K562 (cell line): ENCODE results near the gene LYST. TPM values are rescaled to one million over a fixed set of nuclear protein-coding genes. Genes with fewer than 3 reads are reported as not detected.
A peak's percentile ranks its signal among the peaks of the same experiment; 100 is the strongest.

Source experiments
- CBFA2T2 ChIP-seq: fragments of 450-650 bp; conservative IDR thresholded peaks from 2 replicates; pipeline ENCODE4 v1.6.1; 2017; ENCODE audit warnings: mild to moderate bottlenecking
- CREB1 ChIP-seq, 2 experiments: sonication (generic) in 1 of 2; formaldehyde crosslinking in 1 of 2; IDR thresholded peaks; 2 replicates each; pipeline versions ENCODE4 v1.6.1 to v1.8.0; 2012 to 2022; ENCODE audit warnings: inconsistent platforms in 1 of 2, mild to moderate bottlenecking in 1 of 2, missing genetic modification reagents in 1 of 2, moderate library complexity in 1 of 2
- GTF2E2 ChIP-seq: fragments of 200-800 bp; sonication (Bioruptor generic); IDR thresholded peaks from 2 replicates; pipeline ENCODE4 v1.6.1; 2016; ENCODE audit warnings: missing genetic modification characterization, missing compliant biosample characterization
- ILK ChIP-seq: fragments of 450-650 bp; IDR thresholded peaks from 2 replicates; pipeline ENCODE4 v1.6.1; 2016; ENCODE audit warnings: missing genetic modification characterization, low read depth, mild to moderate bottlenecking, missing compliant biosample characterization, moderate library complexity, borderline replicate concordance
- MAFK ChIP-seq: IDR thresholded peaks from 2 replicates; pipeline ENCODE4 v1.6.1; 2011; ENCODE audit warnings: low read length, improper control_type of control experiment
- NCOA1 ChIP-seq: fragments of 450-650 bp; IDR thresholded peaks from 2 replicates; pipeline ENCODE4 v1.6.1; 2016; ENCODE audit warnings: low read depth
- NFE2L1 ChIP-seq: fragments of 450-650 bp; IDR thresholded peaks from 2 replicates; pipeline ENCODE4 v1.6.1; 2016; ENCODE audit warnings: missing genetic modification characterization, low read depth, mild to moderate bottlenecking, missing compliant biosample characterization, moderate library complexity, borderline replicate concordance
- NFIC ChIP-seq: fragments of 450-650 bp; IDR thresholded peaks from 2 replicates; pipeline ENCODE4 v1.6.1; 2017; ENCODE audit warnings: mild to moderate bottlenecking, inconsistent platforms
- OTX1 ChIP-seq: fragments of 450-650 bp; formaldehyde crosslinking; IDR thresholded peaks from 2 replicates; pipeline ENCODE4 v1.4.0; 2022; ENCODE audit warnings: mild to moderate bottlenecking
- PHF21A ChIP-seq: fragments of 450-650 bp; IDR thresholded peaks from 2 replicates; pipeline ENCODE4 v1.6.1; 2017; ENCODE audit warnings: low read depth, borderline replicate concordance
- POLR2B ChIP-seq: fragments of 450-650 bp; IDR thresholded peaks from 2 replicates; pipeline ENCODE4 v1.6.1; 2018; ENCODE audit warnings: low read depth; ENCODE audit not compliant: partially characterized antibody
- SMARCA4 ChIP-seq: fragments of 450-650 bp; IDR thresholded peaks from 2 replicates; pipeline ENCODE4 v1.6.1; 2016
- SRF ChIP-seq, 2 experiments: fragments of 250-450, 450-650 bp in 1 of 2; sonication (Bioruptor Pico) in 1 of 2; sonication (generic) in 1 of 2; formaldehyde crosslinking; IDR thresholded peaks; 2 replicates each; pipeline versions ENCODE4 v1.5.0 to v1.5.1; 2020 to 2022; ENCODE audit warnings: mild to moderate bottlenecking in 1 of 2, missing genetic modification reagents in 1 of 2
- TARDBP ChIP-seq: fragments of 450-650 bp; IDR thresholded peaks from 2 replicates; pipeline ENCODE4 v1.6.1; 2016
- TEAD1 ChIP-seq, 2 experiments: fragments of 450-650 bp in 1 of 2; sonication (generic) in 1 of 2; formaldehyde crosslinking; IDR thresholded peaks; 2 replicates each; pipeline versions ENCODE4 v1.4.0 to v1.8.0; 2020 to 2022; ENCODE audit warnings: mild to moderate bottlenecking in 2 of 2, missing genetic modification reagents in 1 of 2
- TOE1 ChIP-seq, 2 experiments: fragments of 450-650 bp in 1 of 2; sonication (generic) in 1 of 2; formaldehyde crosslinking in 1 of 2; IDR thresholded peaks; 2 replicates each; pipeline versions ENCODE4 v1.7.1 to v1.8.0; 2016 to 2022; ENCODE audit warnings: borderline replicate concordance in 2 of 2, mild to moderate bottlenecking in 2 of 2, antibody characterized with exemption in 1 of 2, inconsistent platforms in 1 of 2, low read depth in 1 of 2, missing genetic modification reagents in 1 of 2, moderate library complexity in 1 of 2
- ZC3H4 ChIP-seq: sonication (generic); formaldehyde crosslinking; IDR thresholded peaks from 2 replicates; pipeline ENCODE4 v1.9.0; 2021; ENCODE audit warnings: missing genetic modification reagents, borderline replicate concordance
- ZNF347 ChIP-seq: fragments of 450-650 bp; formaldehyde crosslinking; IDR thresholded peaks from 2 replicates; pipeline ENCODE4 v1.4.0; 2020; ENCODE audit warnings: low read depth, mild to moderate bottlenecking, moderate library complexity
- polyA plus RNA-seq, 8 experiments: library from polyadenylated mRNA; depleted of rRNA in 4 of 8; stranded (reverse) in 5 of 8; unstranded in 3 of 8; fragments of >200 nt; fragmentation: Nextera tagmentation in 2 of 8; fragmentation: Illumina TruSeq in 1 of 8; extraction: Ambion mirVana in 2 of 8; extraction: Trizol in 1 of 8; gene quantifications; 2 replicates each; pipeline versions ENCODE4 v1.2.1 to v1.2.3, GENCODE V29; 2011 to 2014; ENCODE audit warnings: inconsistent platforms in 1 of 8, missing spikeins in 1 of 8
- total RNA-seq, 7 experiments: library from RNA; depleted of rRNA in 6 of 7; stranded (reverse); fragments of >200 nt in 6 of 7; fragmentation: Illumina TruSeq in 2 of 7; extraction: Trizol in 2 of 7; gene quantifications; 2 replicates each; pipeline versions ENCODE4 v1.2.1 to v1.2.3, GENCODE V29; 2011 to 2021; ENCODE audit warnings: low replicate concordance in 1 of 7
- TF ChIP-seq, protein P1 (sequence below): fragments of 450-650 bp; IDR thresholded peaks from 2 replicates; pipeline ENCODE4 v1.6.1; 2016
- TF ChIP-seq, protein P2 (sequence below): IDR thresholded peaks from 2 replicates; pipeline ENCODE4 v1.6.1; 2011; ENCODE audit warnings: borderline replicate concordance, low read depth, mild to moderate bottlenecking, moderate library complexity, low read length; ENCODE audit not compliant: insufficient read depth, poor library complexity, severe bottlenecking
- TF ChIP-seq, protein P3 (sequence below): fragments of 250-450 bp; sonication (Bioruptor Pico); IDR thresholded peaks from 2 replicates; pipeline ENCODE4 v1.5.0; 2022; ENCODE audit warnings: mild to moderate bottlenecking
- TF ChIP-seq, protein P4 (sequence below): sonication (generic); formaldehyde crosslinking; IDR thresholded peaks from 2 replicates; pipeline ENCODE4 v1.9.0; 2022; ENCODE audit warnings: mild to moderate bottlenecking, missing genetic modification reagents
- TF ChIP-seq, protein P5 (sequence below): sonication (generic); formaldehyde crosslinking; IDR thresholded peaks from 2 replicates; pipeline ENCODE4 v1.5.0; 2020; ENCODE audit warnings: missing genetic modification reagents

The LYST gene
- total and polyA plus RNA-seq, 9 of the 15 experiments (the other 6 are each of a cell fraction or from before 2014, with no cell fraction given), result 0.73 to 2.4 (median 1.4) TPM

DNA sequence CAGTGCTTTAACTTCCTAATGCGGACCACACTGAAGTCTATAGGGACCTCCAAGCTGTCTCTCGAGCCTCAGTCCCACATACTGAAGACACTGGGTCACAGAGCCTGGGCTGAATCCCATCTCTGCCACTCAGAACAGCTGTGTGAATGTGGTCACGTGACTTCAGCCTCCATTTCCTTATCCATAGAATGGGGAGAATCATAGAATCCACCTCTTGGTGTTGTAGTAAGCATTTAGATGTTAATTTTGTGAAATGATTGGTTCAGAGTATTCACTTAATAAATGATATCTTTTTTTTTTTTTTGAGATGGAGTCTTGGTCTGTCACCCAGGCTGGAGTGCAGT is 41.2 kb upstream of the LYST start (continued):
- TF ChIP-seq NFE2L1 (tag), result no peak
- TF ChIP-seq, protein P1, sequence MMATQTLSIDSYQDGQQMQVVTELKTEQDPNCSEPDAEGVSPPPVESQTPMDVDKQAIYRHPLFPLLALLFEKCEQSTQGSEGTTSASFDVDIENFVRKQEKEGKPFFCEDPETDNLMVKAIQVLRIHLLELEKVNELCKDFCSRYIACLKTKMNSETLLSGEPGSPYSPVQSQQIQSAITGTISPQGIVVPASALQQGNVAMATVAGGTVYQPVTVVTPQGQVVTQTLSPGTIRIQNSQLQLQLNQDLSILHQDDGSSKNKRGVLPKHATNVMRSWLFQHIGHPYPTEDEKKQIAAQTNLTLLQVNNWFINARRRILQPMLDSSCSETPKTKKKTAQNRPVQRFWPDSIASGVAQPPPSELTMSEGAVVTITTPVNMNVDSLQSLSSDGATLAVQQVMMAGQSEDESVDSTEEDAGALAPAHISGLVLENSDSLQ, result no peak
- no peak for TF ChIP-seq ILK (tag)
- TF ChIP-seq, protein P2, sequence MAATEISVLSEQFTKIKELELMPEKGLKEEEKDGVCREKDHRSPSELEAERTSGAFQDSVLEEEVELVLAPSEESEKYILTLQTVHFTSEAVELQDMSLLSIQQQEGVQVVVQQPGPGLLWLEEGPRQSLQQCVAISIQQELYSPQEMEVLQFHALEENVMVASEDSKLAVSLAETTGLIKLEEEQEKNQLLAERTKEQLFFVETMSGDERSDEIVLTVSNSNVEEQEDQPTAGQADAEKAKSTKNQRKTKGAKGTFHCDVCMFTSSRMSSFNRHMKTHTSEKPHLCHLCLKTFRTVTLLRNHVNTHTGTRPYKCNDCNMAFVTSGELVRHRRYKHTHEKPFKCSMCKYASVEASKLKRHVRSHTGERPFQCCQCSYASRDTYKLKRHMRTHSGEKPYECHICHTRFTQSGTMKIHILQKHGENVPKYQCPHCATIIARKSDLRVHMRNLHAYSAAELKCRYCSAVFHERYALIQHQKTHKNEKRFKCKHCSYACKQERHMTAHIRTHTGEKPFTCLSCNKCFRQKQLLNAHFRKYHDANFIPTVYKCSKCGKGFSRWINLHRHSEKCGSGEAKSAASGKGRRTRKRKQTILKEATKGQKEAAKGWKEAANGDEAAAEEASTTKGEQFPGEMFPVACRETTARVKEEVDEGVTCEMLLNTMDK, result no peak
- TF ChIP-seq SMARCA4, result no peak
- TF ChIP-seq TARDBP, result no peak
- no peak for TF ChIP-seq NCOA1
- no peak for TF ChIP-seq GTF2E2 (tag)
- TF ChIP-seq POLR2B, result no peak
- no peak for TF ChIP-seq SRF (CRISPR knock-in tag; IDR thresholded peaks at IDR 0.05)
- no peak for TF ChIP-seq NFIC
- no peak for TF ChIP-seq CREB1 (IDR thresholded peaks at IDR 0.05)
- TF ChIP-seq CREB1 (CRISPR knock-in tag; IDR thresholded peaks at IDR 0.05), result no peak
- TF ChIP-seq, protein P3, sequence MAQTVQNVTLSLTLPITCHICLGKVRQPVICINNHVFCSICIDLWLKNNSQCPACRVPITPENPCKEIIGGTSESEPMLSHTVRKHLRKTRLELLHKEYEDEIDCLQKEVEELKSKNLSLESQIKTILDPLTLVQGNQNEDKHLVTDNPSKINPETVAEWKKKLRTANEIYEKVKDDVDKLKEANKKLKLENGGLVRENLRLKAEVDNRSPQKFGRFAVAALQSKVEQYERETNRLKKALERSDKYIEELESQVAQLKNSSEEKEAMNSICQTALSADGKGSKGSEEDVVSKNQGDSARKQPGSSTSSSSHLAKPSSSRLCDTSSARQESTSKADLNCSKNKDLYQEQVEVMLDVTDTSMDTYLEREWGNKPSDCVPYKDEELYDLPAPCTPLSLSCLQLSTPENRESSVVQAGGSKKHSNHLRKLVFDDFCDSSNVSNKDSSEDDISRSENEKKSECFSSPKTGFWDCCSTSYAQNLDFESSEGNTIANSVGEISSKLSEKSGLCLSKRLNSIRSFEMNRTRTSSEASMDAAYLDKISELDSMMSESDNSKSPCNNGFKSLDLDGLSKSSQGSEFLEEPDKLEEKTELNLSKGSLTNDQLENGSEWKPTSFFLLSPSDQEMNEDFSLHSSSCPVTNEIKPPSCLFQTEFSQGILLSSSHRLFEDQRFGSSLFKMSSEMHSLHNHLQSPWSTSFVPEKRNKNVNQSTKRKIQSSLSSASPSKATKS (CRISPR knock-in tag), result no peak
- peak; percentile 58 for TF ChIP-seq CBFA2T2
- no peak for TF ChIP-seq PHF21A
- no peak for TF ChIP-seq TEAD1 (CRISPR knock-in tag; IDR thresholded peaks at IDR 0.05)
- TF ChIP-seq MAFK, result no peak
- TF ChIP-seq TOE1 (IDR thresholded peaks at IDR 0.05; ENCODE audit: borderline replicate concordance), result peak; percentile 65; the same call in 1 of the 2 replicates
- no peak for TF ChIP-seq TOE1 (CRISPR knock-in tag; IDR thresholded peaks at IDR 0.05; ENCODE audit: borderline replicate concordance, low read depth)
- TF ChIP-seq, protein P4, sequence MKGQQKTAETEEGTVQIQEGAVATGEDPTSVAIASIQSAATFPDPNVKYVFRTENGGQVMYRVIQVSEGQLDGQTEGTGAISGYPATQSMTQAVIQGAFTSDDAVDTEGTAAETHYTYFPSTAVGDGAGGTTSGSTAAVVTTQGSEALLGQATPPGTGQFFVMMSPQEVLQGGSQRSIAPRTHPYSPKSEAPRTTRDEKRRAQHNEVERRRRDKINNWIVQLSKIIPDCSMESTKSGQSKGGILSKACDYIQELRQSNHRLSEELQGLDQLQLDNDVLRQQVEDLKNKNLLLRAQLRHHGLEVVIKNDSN (CRISPR knock-in tag), result peak; percentile 66
- TF ChIP-seq, protein P5, sequence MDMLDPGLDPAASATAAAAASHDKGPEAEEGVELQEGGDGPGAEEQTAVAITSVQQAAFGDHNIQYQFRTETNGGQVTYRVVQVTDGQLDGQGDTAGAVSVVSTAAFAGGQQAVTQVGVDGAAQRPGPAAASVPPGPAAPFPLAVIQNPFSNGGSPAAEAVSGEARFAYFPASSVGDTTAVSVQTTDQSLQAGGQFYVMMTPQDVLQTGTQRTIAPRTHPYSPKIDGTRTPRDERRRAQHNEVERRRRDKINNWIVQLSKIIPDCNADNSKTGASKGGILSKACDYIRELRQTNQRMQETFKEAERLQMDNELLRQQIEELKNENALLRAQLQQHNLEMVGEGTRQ (CRISPR knock-in tag), result peak; percentile 72
- no peak for TF ChIP-seq ZNF347 (CRISPR knock-in tag)
- TF ChIP-seq OTX1 (CRISPR knock-in tag), result no peak
- TF ChIP-seq ZC3H4 (CRISPR knock-in tag), result no peak
